Astrocyte (in vitro differentiated cells and primary cell): ENCODE data around the gene LYL1. TPM values are rescaled to one million over a fixed set of nuclear protein-coding genes. Genes with fewer than 3 reads are reported as not detected.
A peak's percentile ranks its signal among the peaks of the same experiment; 100 is the strongest.

Source experiments
- DNase-seq: peaks from one replicate; pipeline ENCODE4 v3.0.0-alpha.2; 2010; ENCODE audit warnings: low read depth
- FAIRE-seq: peaks from 2 replicates; lab custom pipeline; 2011; peaks lifted over from hg19 to GRCh38; lab: Jason Lieb, UNC
- H2AFZ ChIP-seq: 2 replicates; pipeline ENCODE4 v1.6.0; 2012; ENCODE audit warnings: low read depth, low read length, inconsistent platforms
- H3K27ac ChIP-seq: 2 replicates; pipeline ENCODE4 v1.5.1; 2011; ENCODE audit warnings: low read depth, low read length, inconsistent platforms
- H3K27me3 ChIP-seq: 2 replicates; pipeline ENCODE4 v1.6.0; 2011; ENCODE audit warnings: low read length, inconsistent platforms; ENCODE audit not compliant: insufficient read depth
- H3K36me3 ChIP-seq: 2 replicates; pipeline ENCODE4 v1.5.1; 2011; ENCODE audit warnings: low read length, inconsistent platforms; ENCODE audit not compliant: insufficient read depth
- H3K4me1 ChIP-seq: 2 replicates; pipeline ENCODE4 v1.5.1; 2011; ENCODE audit warnings: low read length, inconsistent platforms; ENCODE audit not compliant: insufficient read depth
- H3K4me2 ChIP-seq: 2 replicates; pipeline ENCODE4 v1.6.0; 2012; ENCODE audit warnings: low read length, inconsistent platforms
- H3K4me3 ChIP-seq: 2 replicates; pipeline ENCODE4 v1.5.1; 2011; ENCODE audit warnings: low read depth, mild to moderate bottlenecking, low read length, inconsistent platforms; ENCODE audit not compliant: insufficient read depth
- H3K79me2 ChIP-seq: 2 replicates; pipeline ENCODE4 v1.6.0; 2012; ENCODE audit warnings: mild to moderate bottlenecking, low read length, inconsistent platforms; ENCODE audit not compliant: insufficient read depth
- H3K9ac ChIP-seq: 2 replicates; pipeline ENCODE4 v1.6.0; 2012; ENCODE audit warnings: mild to moderate bottlenecking, low read length, inconsistent platforms
- H3K9me3 ChIP-seq: 2 replicates; pipeline ENCODE4 v1.5.1; 2012; ENCODE audit warnings: low read depth, mild to moderate bottlenecking, low read length, inconsistent platforms; ENCODE audit not compliant: insufficient read depth
- H4K20me1 ChIP-seq: 2 replicates; pipeline ENCODE4 v1.6.0; 2012; ENCODE audit warnings: low read length, inconsistent platforms; ENCODE audit not compliant: insufficient read depth
- H3K27ac Mint-ChIP-seq: one replicate; pipeline ENCODE4 v1.8.0; 2021; ENCODE audit warnings: mild to moderate bottlenecking, mixed read lengths; ENCODE audit not compliant: unreplicated experiment
- H3K27me3 Mint-ChIP-seq: one replicate; pipeline ENCODE4 v1.8.0; 2021; ENCODE audit warnings: low read depth, mixed read lengths; ENCODE audit not compliant: unreplicated experiment
- H3K36me3 Mint-ChIP-seq: one replicate; pipeline ENCODE4 v1.8.0; 2021; ENCODE audit warnings: low read depth, mixed read lengths; ENCODE audit not compliant: unreplicated experiment
- H3K4me1 Mint-ChIP-seq: one replicate; pipeline ENCODE4 v1.8.0; 2021; ENCODE audit warnings: low read depth, mixed read lengths; ENCODE audit not compliant: unreplicated experiment
- H3K4me3 Mint-ChIP-seq: one replicate; pipeline ENCODE4 v1.8.0; 2021; ENCODE audit warnings: mild to moderate bottlenecking, moderate library complexity, mixed read lengths; ENCODE audit not compliant: unreplicated experiment
- H3K9me3 Mint-ChIP-seq: one replicate; pipeline ENCODE4 v1.8.0; 2021; ENCODE audit warnings: mild to moderate bottlenecking, mixed read lengths; ENCODE audit not compliant: unreplicated experiment
- EZH2 ChIP-seq: IDR thresholded peaks from 2 replicates; pipeline ENCODE4 v1.6.1; 2012; ENCODE audit warnings: mild to moderate bottlenecking, low read length, inconsistent platforms; ENCODE audit not compliant: insufficient read depth
- total RNA-seq: library from RNA; stranded (reverse); gene quantifications from 2 replicates; pipeline ENCODE4 v1.2.1, GENCODE V29; 2021
- TF ChIP-seq, protein P1 (sequence below): IDR thresholded peaks from 2 replicates; pipeline ENCODE4 v1.5.1; 2011; ENCODE audit warnings: low read depth, mild to moderate bottlenecking, inconsistent platforms, low read length, moderate library complexity; ENCODE audit not compliant: insufficient read depth

LYL1 gene
- total RNA-seq, 1 donor from 2014 or later, result 0.27 TPM

DNA sequence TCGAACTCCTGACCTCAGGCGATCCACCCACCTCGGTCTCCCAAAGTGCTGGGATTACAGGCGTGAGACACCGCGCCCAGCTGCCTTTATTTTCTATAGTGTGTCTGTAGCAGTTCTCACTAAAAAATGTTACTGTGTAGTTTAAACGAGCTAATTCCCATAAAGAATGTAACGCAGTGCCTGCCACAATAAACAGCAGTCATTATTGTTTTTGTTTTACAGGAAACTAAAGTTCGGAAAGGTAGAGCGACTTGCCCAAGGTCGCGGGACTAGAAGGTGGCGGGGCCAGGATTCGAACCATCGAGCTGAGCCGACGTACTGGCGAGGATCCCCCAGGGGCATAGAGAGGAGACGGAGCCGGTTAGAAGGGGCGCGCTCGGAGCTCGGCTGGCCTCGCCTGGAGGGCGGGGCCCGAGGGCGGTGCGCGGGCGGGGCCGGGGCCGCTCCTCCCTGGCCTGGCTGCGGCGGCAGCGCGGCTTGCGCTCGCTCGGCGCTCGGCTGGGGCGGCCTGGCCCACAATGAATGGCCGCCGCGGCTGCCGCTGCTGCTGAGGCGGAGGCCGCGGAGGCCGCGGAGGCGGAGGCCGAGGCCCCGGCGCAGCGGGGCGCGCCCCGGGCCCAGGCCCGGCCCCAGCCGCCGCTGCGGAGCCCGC is 15.2 kb upstream of the LYL1 start, which contains the start of gene NACC1:
TSS of gene NACC1 (plus strand) at position 493 of the 652 bp plus-strand sequence. CDS start 16,944 bp downstream, outside the sequence.
- Mint-ChIP-seq H3K4me1 (peaks cover 45% of the 10 kb centered on the region), H3K36me3 (peaks cover 3% of the 10 kb centered on the region), H3K9me3 (no peaks in the 10 kb centered on the region), H3K27me3 (no peaks in the 10 kb centered on the region), H3K4me3 (peak within 1 kb of the TSS; percentile 98), H3K27ac (peak within 1 kb of the TSS; percentile 98)
- H3K27me3 ChIP-seq, result no peaks in the 10 kb centered on the region
- H3K4me2 ChIP-seq, result peak within 1 kb of the TSS; percentile 98
- DNase-seq, result peak; percentile 69
- no peaks in the 10 kb centered on the region for H3K9me3 ChIP-seq
- H2AFZ ChIP-seq, result peak within 1 kb of the TSS; percentile 83
- H3K9ac ChIP-seq, result peak within 1 kb of the TSS; percentile 95
- peaks cover 5% of the 10 kb centered on the region for H3K36me3 ChIP-seq
- H4K20me1 ChIP-seq, result peaks cover 42% of the 10 kb centered on the region
- H3K27ac ChIP-seq, result peak within 1 kb of the TSS; percentile 88
- TF ChIP-seq, protein P1, sequence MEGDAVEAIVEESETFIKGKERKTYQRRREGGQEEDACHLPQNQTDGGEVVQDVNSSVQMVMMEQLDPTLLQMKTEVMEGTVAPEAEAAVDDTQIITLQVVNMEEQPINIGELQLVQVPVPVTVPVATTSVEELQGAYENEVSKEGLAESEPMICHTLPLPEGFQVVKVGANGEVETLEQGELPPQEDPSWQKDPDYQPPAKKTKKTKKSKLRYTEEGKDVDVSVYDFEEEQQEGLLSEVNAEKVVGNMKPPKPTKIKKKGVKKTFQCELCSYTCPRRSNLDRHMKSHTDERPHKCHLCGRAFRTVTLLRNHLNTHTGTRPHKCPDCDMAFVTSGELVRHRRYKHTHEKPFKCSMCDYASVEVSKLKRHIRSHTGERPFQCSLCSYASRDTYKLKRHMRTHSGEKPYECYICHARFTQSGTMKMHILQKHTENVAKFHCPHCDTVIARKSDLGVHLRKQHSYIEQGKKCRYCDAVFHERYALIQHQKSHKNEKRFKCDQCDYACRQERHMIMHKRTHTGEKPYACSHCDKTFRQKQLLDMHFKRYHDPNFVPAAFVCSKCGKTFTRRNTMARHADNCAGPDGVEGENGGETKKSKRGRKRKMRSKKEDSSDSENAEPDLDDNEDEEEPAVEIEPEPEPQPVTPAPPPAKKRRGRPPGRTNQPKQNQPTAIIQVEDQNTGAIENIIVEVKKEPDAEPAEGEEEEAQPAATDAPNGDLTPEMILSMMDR, result no peak
- TF ChIP-seq EZH2, result no peak
- FAIRE-seq, result no peak
- peaks cover 71% of the 10 kb centered on the region for H3K79me2 ChIP-seq
- H3K4me3 ChIP-seq, result peak within 1 kb of the TSS; percentile 94
- peaks cover 58% of the 10 kb centered on the region for H3K4me1 ChIP-seq

DNA sequence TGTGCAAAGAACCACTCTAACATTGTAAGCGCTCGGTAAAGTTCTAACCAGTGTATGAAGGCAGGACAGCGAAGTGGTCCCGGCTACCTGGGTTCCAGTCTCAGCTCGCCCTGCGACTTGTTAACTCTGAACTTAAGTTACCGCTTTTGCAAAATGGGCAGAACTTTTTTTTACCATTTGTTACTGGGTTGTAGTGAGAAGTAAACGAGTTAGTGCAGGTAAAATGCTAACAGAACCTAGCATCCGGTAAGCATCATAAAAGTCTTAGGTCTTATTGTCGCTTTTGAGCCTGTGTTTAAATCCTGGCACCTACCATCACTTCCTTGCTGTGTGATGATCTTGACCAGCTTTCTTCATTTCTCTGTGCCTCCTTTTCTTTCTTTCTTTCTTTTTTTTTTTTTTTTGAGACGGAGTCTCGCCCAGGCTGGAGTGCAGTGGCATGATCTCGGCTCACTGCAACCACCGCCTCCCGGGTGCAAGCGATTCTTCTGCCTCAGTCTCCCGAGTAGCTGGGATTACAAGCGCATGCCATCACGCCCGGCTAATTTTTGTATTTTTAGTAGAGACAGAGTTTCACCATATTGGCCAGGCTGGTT is 14.6 kb upstream of the LYL1 start:
- Mint-ChIP-seq H3K9me3 (no peaks in the 10 kb centered on the region), H3K27ac (peak overlapping the region; percentile 98), H3K36me3 (no peaks in the 10 kb centered on the region), H3K4me1 (peaks cover 39% of the 10 kb centered on the region), H3K27me3 (no peaks in the 10 kb centered on the region), H3K4me3 (peak overlapping the region; percentile 98)
- H3K36me3 ChIP-seq, result peaks cover 6% of the 10 kb centered on the region
- peaks cover 66% of the 10 kb centered on the region for H3K79me2 ChIP-seq
- H3K4me3 ChIP-seq, result peak overlapping the region; percentile 94
- no peak overlapping the region for H3K27ac ChIP-seq
- TF ChIP-seq, protein P1, result no peak
- TF ChIP-seq EZH2, result no peak
- H3K4me1 ChIP-seq, result peaks cover 53% of the 10 kb centered on the region
- DNase-seq (no peak), FAIRE-seq (no peak)
- H4K20me1 ChIP-seq, result peaks cover 36% of the 10 kb centered on the region
- H3K9me3 ChIP-seq, result no peaks in the 10 kb centered on the region
- peak overlapping the region; percentile 94 for H3K9ac ChIP-seq
- peak overlapping the region; percentile 83 for H2AFZ ChIP-seq
- peak overlapping the region; percentile 98 for H3K4me2 ChIP-seq
- H3K27me3 ChIP-seq, result no peaks in the 10 kb centered on the region
